Mesodermal cell (in vitro differentiated cells): Measurements from ENCODE around the gene KLHL42.
A peak's percentile ranks its signal among the peaks of the same experiment; 100 is the strongest.

Experiments
- H3K27ac ChIP-seq: 2 replicates; pipeline ENCODE4 v1.7.0; 2013; ENCODE audit warnings: mild to moderate bottlenecking, low read depth, low read length, moderate library complexity; ENCODE audit not compliant: severe bottlenecking
- H3K36me3 ChIP-seq: 2 replicates; pipeline ENCODE4 v1.7.1; 2013; ENCODE audit warnings: mild to moderate bottlenecking, low read length, moderate library complexity; ENCODE audit not compliant: control insufficient read depth, insufficient read depth
- H3K4me1 ChIP-seq: one replicate; pipeline ENCODE4 v1.7.1; 2013; ENCODE audit warnings: mild to moderate bottlenecking, low read length; ENCODE audit not compliant: insufficient read depth, control insufficient read depth, poor library complexity, severe bottlenecking
- H3K4me3 ChIP-seq: 2 replicates; pipeline ENCODE4 v1.7.0; 2013; ENCODE audit warnings: low read length, control low read depth, mild to moderate bottlenecking; ENCODE audit not compliant: insufficient read depth, poor library complexity, severe bottlenecking; ENCODE audit errors: extremely low read depth
- H3K9me3 ChIP-seq: 2 replicates; pipeline ENCODE4 v1.7.1; 2013; ENCODE audit warnings: mild to moderate bottlenecking, low read length, moderate library complexity; ENCODE audit not compliant: control insufficient read depth
- WGBS, 2 experiments: methylation state at CpG; one replicate each; pipeline ENCODE4 v1.1.5; 2013; ENCODE audit warnings: missing lambda C conversion rate in 2 of 2; ENCODE audit not compliant: insufficient coverage in 2 of 2; 5-methylcytosine and 5-hydroxymethylcytosine counted together

KLHL42 gene

GRCh38 chr12:27781680-27782079 lies 1.6 kb downstream of the KLHL42 start:
- Histone ChIP-seq H3K36me3 (peaks cover 15% of the 10 kb centered on the region), H3K4me1 (peaks cover 28% of the 10 kb centered on the region), H3K27ac (peak overlapping the region; percentile 62), H3K9me3 (no peaks in the 10 kb centered on the region), H3K4me3 (peak overlapping the region; percentile 64)
- 58 to 71% methylated on average over 2 of the region's 5 CpGs for WGBS, 2 experiments

- H3K4me3 ChIP-seq, result no peak overlapping the region
- H3K9me3 ChIP-seq, result no peaks in the 10 kb centered on the region
- H3K4me1 ChIP-seq, result peaks cover 28% of the 10 kb centered on the region
- no CpG with 5 or more reads among the region's 1 CpG for WGBS, 2 experiments
- H3K27ac ChIP-seq, result peak overlapping the region; percentile 62
- peaks cover 15% of the 10 kb centered on the region for H3K36me3 ChIP-seq
Measured at GRCh38 chr12:27782481-27782880, 2.4 kb downstream of the KLHL42 start.

GRCh38 chr12:27785882-27786570 lies 6.0 kb downstream of the KLHL42 start:
- 100% methylated on average over 1 to 2 of the region's 3 CpGs for WGBS, 2 experiments
- peak overlapping the region; percentile 13 for H3K27ac ChIP-seq
- peaks cover 23% of the 10 kb centered on the region for H3K4me1 ChIP-seq
- H3K9me3 ChIP-seq, result no peaks in the 10 kb centered on the region
- H3K4me3 ChIP-seq, result no peak overlapping the region
- peaks cover 39% of the 10 kb centered on the region for H3K36me3 ChIP-seq

- Histone ChIP-seq H3K36me3 (peaks cover 54% of the 10 kb centered on the region), H3K9me3 (no peaks in the 10 kb centered on the region), H3K4me1 (peaks cover 15% of the 10 kb centered on the region), H3K27ac (no peak overlapping the region), H3K4me3 (no peak overlapping the region)
- 100% methylated on average over 1 of the region's 2 CpGs; no CpG with 5 or more reads in 1 of the 2 experiments for WGBS, 2 experiments
Measured at GRCh38 chr12:27787559-27787958, 7.5 kb downstream of the KLHL42 start.

GRCh38 chr12:27790179-27790578 lies 10.1 kb downstream of the KLHL42 start:
- no peak overlapping the region for H3K4me3 ChIP-seq
- H3K9me3 ChIP-seq, result no peaks in the 10 kb centered on the region
- WGBS, 2 experiments, result 100% methylated on average over 1 of the region's 2 CpGs; no CpG with 5 or more reads in 1 of the 2 experiments
- peaks cover 69% of the 10 kb centered on the region for H3K36me3 ChIP-seq
- no peak overlapping the region for H3K27ac ChIP-seq
- H3K4me1 ChIP-seq, result peaks cover 9% of the 10 kb centered on the region

GRCh38 chr12:27794818-27795584 lies 15.0 kb downstream of the KLHL42 start:
- H3K36me3 ChIP-seq, result peaks cover 81% of the 10 kb centered on the region
- H3K4me1 ChIP-seq, result peaks cover 6% of the 10 kb centered on the region
- H3K4me3 ChIP-seq, result no peak overlapping the region
- WGBS, 2 experiments, result 94 to 100% methylated on average over 2 to 3 of the region's 6 CpGs
- no peak overlapping the region for H3K27ac ChIP-seq
- no peaks in the 10 kb centered on the region for H3K9me3 ChIP-seq

GRCh38 chr12:27796128-27796527 lies 16.1 kb downstream of the KLHL42 start:
- WGBS, 2 experiments, result 94 to 97% methylated on average over 4 to 6 of the region's 7 CpGs
- Histone ChIP-seq H3K27ac (no peak overlapping the region), H3K36me3 (peaks cover 77% of the 10 kb centered on the region)

GRCh38 chr12:27797301-27798025 lies 17.4 kb downstream of the KLHL42 start:
- Histone ChIP-seq H3K4me3 (no peak overlapping the region), H3K36me3 (peaks cover 63% of the 10 kb centered on the region), H3K9me3 (no peaks in the 10 kb centered on the region), H3K27ac (no peak overlapping the region), H3K4me1 (peaks cover 6% of the 10 kb centered on the region)
- WGBS, 2 experiments, result 93 to 98% methylated on average over 19 to 20 of the region's 24 CpGs

More at GRCh38 chr12:27796128-27796527, 16.1 kb downstream of the KLHL42 start:
- H3K4me3 ChIP-seq, result no peak overlapping the region
- peaks cover 6% of the 10 kb centered on the region for H3K4me1 ChIP-seq
- H3K9me3 ChIP-seq, result no peaks in the 10 kb centered on the region

GRCh38 chr12:27800819-27801218 lies 20.8 kb downstream of the KLHL42 start:
- peaks cover 32% of the 10 kb centered on the region for H3K36me3 ChIP-seq
- H3K4me1 ChIP-seq, result peaks cover 6% of the 10 kb centered on the region
- H3K4me3 ChIP-seq, result no peak overlapping the region
- no peaks in the 10 kb centered on the region for H3K9me3 ChIP-seq
- 86 to 100% methylated on average over 1 of the region's 3 CpGs for WGBS, 2 experiments
- no peak overlapping the region for H3K27ac ChIP-seq

- H3K4me3 ChIP-seq, result no peak overlapping the region
- H3K36me3 ChIP-seq, result peaks cover 26% of the 10 kb centered on the region
- H3K9me3 ChIP-seq, result no peaks in the 10 kb centered on the region
- H3K4me1 ChIP-seq, result no peaks in the 10 kb centered on the region
- WGBS, 2 experiments, result 87 to 95% methylated on average over 5 of the region's 5 CpGs
- no peak overlapping the region for H3K27ac ChIP-seq
Measured at GRCh38 chr12:27801630-27802029, 21.6 kb downstream of the KLHL42 start.
